Neuronal stem cell (in vitro differentiated cells): ENCODE results near the gene DNAH1.
A peak's percentile ranks its signal among the peaks of the same experiment; 100 is the strongest.

ENCODE experiments used
- DNase-seq: peaks from one replicate; pipeline ENCODE4 v3.0.0-alpha.2; 2013; ENCODE audit warnings: low spot score
- H2AFZ ChIP-seq: one replicate; pipeline ENCODE4 v1.6.1; 2013; ENCODE audit warnings: mild to moderate bottlenecking, low read length, inconsistent platforms
- H2AK5ac ChIP-seq: 2 replicates; pipeline ENCODE4 v1.6.1; 2013; ENCODE audit warnings: low read depth, mild to moderate bottlenecking, inconsistent platforms, low read length, moderate library complexity, mixed read lengths
- H2BK120ac ChIP-seq: 2 replicates; pipeline ENCODE4 v1.6.1; 2013; ENCODE audit warnings: low read depth, mild to moderate bottlenecking, inconsistent platforms, low read length, moderate library complexity, mixed read lengths
- H2BK12ac ChIP-seq: one replicate; pipeline ENCODE4 v1.6.1; 2013; ENCODE audit warnings: low read length, inconsistent platforms
- H2BK15ac ChIP-seq: 2 replicates; pipeline ENCODE4 v1.6.1; 2013; ENCODE audit warnings: mild to moderate bottlenecking, low read length, inconsistent platforms, mixed read lengths
- H2BK5ac ChIP-seq: one replicate; pipeline ENCODE4 v1.6.1; 2013; ENCODE audit warnings: inconsistent platforms, mild to moderate bottlenecking, low read length, moderate library complexity
- H3K14ac ChIP-seq: one replicate; pipeline ENCODE4 v1.6.1; 2013; ENCODE audit warnings: low read length, inconsistent platforms
- H3K18ac ChIP-seq: 2 replicates; pipeline ENCODE4 v1.6.1; 2013; ENCODE audit warnings: low read length, inconsistent platforms
- H3K23ac ChIP-seq: 2 replicates; pipeline ENCODE4 v1.6.1; 2013; ENCODE audit warnings: low read depth, mild to moderate bottlenecking, mixed read lengths, low read length, inconsistent platforms; ENCODE audit not compliant: poor library complexity
- H3K27ac ChIP-seq: replicated peaks from 3 replicates; pipeline ENCODE4 v1.5.1; 2013; ENCODE audit warnings: low read length, inconsistent platforms
- H3K27me3 ChIP-seq, 3 experiments: 2 replicates each; pipeline ENCODE4 v1.6.1; 2013; ENCODE audit warnings: low read length in 3 of 3, mild to moderate bottlenecking in 2 of 3, inconsistent platforms in 1 of 3, low read depth in 1 of 3, mixed read lengths in 1 of 3, moderate library complexity in 1 of 3; ENCODE audit not compliant: control insufficient read depth in 3 of 3, insufficient read depth in 3 of 3
- H3K36me3 ChIP-seq, 2 donors: replicated peaks in 1 of 2; 2 replicates each; pipeline ENCODE4 v1.6.1; 2013; ENCODE audit warnings: low read length in 2 of 2; ENCODE audit not compliant: control insufficient read depth in 2 of 2, insufficient read depth in 2 of 2
- H3K4ac ChIP-seq: 2 replicates; pipeline ENCODE4 v1.6.1; 2013; ENCODE audit warnings: inconsistent platforms, mild to moderate bottlenecking, low read length, moderate library complexity
- H3K4me1 ChIP-seq, 2 donors: 1 replicate in 1 of 2; 2 replicates in 1 of 2; pipeline ENCODE4 v1.6.1; 2013; ENCODE audit warnings: low read length in 2 of 2, low read depth in 1 of 2; ENCODE audit not compliant: control insufficient read depth in 2 of 2, insufficient read depth in 1 of 2
- H3K4me2 ChIP-seq: one replicate; pipeline ENCODE4 v1.6.1; 2013; ENCODE audit warnings: mild to moderate bottlenecking, low read length, inconsistent platforms; ENCODE audit not compliant: insufficient read depth, poor library complexity, severe bottlenecking
- H3K4me3 ChIP-seq, 2 donors: 2 replicates each; pipeline ENCODE4 v1.5.1; 2013; ENCODE audit warnings: low read length in 2 of 2, mild to moderate bottlenecking in 2 of 2, inconsistent platforms in 1 of 2, moderate library complexity in 1 of 2
- H3K79me1 ChIP-seq: one replicate; pipeline ENCODE4 v1.6.1; 2013; ENCODE audit warnings: low read depth, mild to moderate bottlenecking, inconsistent platforms, low read length, moderate library complexity
- H3K9ac ChIP-seq: one replicate; pipeline ENCODE4 v1.6.1; 2013; ENCODE audit warnings: mild to moderate bottlenecking, low read depth, low read length, inconsistent platforms; ENCODE audit not compliant: poor library complexity
- H3K9me3 ChIP-seq, 2 donors: replicated peaks in 1 of 2; 2 replicates each; pipeline versions ENCODE3 to v1.6.1; 2013; ENCODE audit warnings: low read length in 2 of 2, mild to moderate bottlenecking in 2 of 2, inconsistent platforms in 1 of 2, low read depth in 1 of 2, mixed read lengths in 1 of 2, moderate library complexity in 1 of 2; ENCODE audit not compliant: control insufficient read depth in 2 of 2, insufficient read depth in 1 of 2
- H4K8ac ChIP-seq: one replicate; pipeline ENCODE4 v1.6.1; 2013; ENCODE audit warnings: low read depth, mild to moderate bottlenecking, inconsistent platforms, low read length, moderate library complexity
- H4K91ac ChIP-seq: one replicate; pipeline ENCODE4 v1.6.1; 2013; ENCODE audit warnings: low read length, low read depth, mild to moderate bottlenecking, inconsistent platforms; ENCODE audit not compliant: poor library complexity
- WGBS, 2 donors: extraction: QIAGEN DNeasy Blood & Tissue Kit; methylation state at CpG; one replicate each; pipeline ENCODE4 v1.1.7; 2013; ENCODE audit warnings: missing lambda C conversion rate in 2 of 2, mixed read lengths in 1 of 2; ENCODE audit not compliant: insufficient read length in 2 of 2, insufficient replicate concordance in 1 of 2; ENCODE audit errors: extremely low coverage in 2 of 2; 5-methylcytosine and 5-hydroxymethylcytosine counted together

DNAH1 gene

GRCh38 chr3:52384019-52384761 is 68.1 kb downstream of the DNAH1 start:
- Histone ChIP-seq H2BK5ac (no peak overlapping the region), H3K4me3 (no peak overlapping the region), H3K23ac (peak overlapping the region; percentile 51), H3K9me3 (no peaks in the 10 kb centered on the region), H2BK120ac (no peak overlapping the region), H2AK5ac (peak overlapping the region; percentile 64), H3K4me2 (no peak overlapping the region), H3K9ac (no peak overlapping the region), H2BK12ac (no peak overlapping the region), H2BK15ac (peak overlapping the region; percentile 14), H4K8ac (peak overlapping the region; percentile 32), H3K36me3 (no peaks in the 10 kb centered on the region), H2AFZ (no peak overlapping the region), H3K79me1 (peaks cover 7% of the 10 kb centered on the region), H3K27me3 (no peaks in the 10 kb centered on the region), H3K4me1 (peaks cover 0 to 2% of the 10 kb centered on the region in 2 donors), H3K18ac (no peak overlapping the region), H3K27ac (no peak overlapping the region), H3K14ac (no peak overlapping the region), H4K91ac (no peak overlapping the region), H3K4ac (no peak overlapping the region)
- no CpG with 5 or more reads among the region's 9 CpGs for WGBS, 2 donors
- no peak for DNase-seq

GRCh38 chr3:52385157-52385556 is 69.0 kb downstream of the DNAH1 start:
- Histone ChIP-seq H3K79me1 (peaks cover 7% of the 10 kb centered on the region), H3K14ac (no peak overlapping the region), H2BK5ac (no peak overlapping the region), H3K23ac (peak overlapping the region; percentile 80), H2BK12ac (no peak overlapping the region), H2BK15ac (peak overlapping the region; percentile 14), H3K4me2 (no peak overlapping the region), H2BK120ac (no peak overlapping the region), H3K4me1 (peaks cover 0 to 2% of the 10 kb centered on the region in 2 donors), H3K4ac (no peak overlapping the region), H2AFZ (peak overlapping the region; percentile 61), H4K8ac (no peak overlapping the region), H3K9me3 (no peaks in the 10 kb centered on the region), H3K36me3 (no peaks in the 10 kb centered on the region), H3K18ac (peak overlapping the region; percentile 12), H3K27ac (no peak overlapping the region), H3K27me3 (no peaks in the 10 kb centered on the region), H2AK5ac (peak overlapping the region; percentile 64), H3K9ac (no peak overlapping the region), H3K4me3 (no peak overlapping the region), H4K91ac (no peak overlapping the region)
- no CpG with 5 or more reads among the region's 10 CpGs for WGBS, 2 donors
- peak; percentile 66 for DNase-seq

GRCh38 chr3:52387481-52387880 is 71.4 kb downstream of the DNAH1 start:
- Histone ChIP-seq H2BK120ac (no peak overlapping the region), H2BK5ac (no peak overlapping the region), H3K23ac (no peak overlapping the region), H3K4me3 (no peak overlapping the region), H2AK5ac (peak overlapping the region; percentile 52), H3K4me2 (no peak overlapping the region), H3K27ac (no peak overlapping the region), H2AFZ (no peak overlapping the region), H3K9me3 (no peaks in the 10 kb centered on the region), H3K14ac (peak overlapping the region; percentile 38), H3K4ac (no peak overlapping the region), H3K27me3 (no peaks in the 10 kb centered on the region), H3K9ac (no peak overlapping the region), H2BK15ac (no peak overlapping the region), H2BK12ac (peak overlapping the region; percentile 41), H4K91ac (no peak overlapping the region), H3K79me1 (peaks cover 7% of the 10 kb centered on the region), H3K18ac (no peak overlapping the region), H3K36me3 (no peaks in the 10 kb centered on the region), H4K8ac (no peak overlapping the region), H3K4me1 (peaks cover 0 to 4% of the 10 kb centered on the region in 2 donors)
- no peak for DNase-seq
- no CpG with 5 or more reads among the region's 2 CpGs for WGBS, 2 donors

GRCh38 chr3:52388348-52388821 is 72.3 kb downstream of the DNAH1 start:
- no peak overlapping the region for H3K27ac ChIP-seq
- H2AFZ ChIP-seq, result no peak overlapping the region
- peak overlapping the region; percentile 89 for H3K23ac ChIP-seq
- peak overlapping the region; percentile 72 for H4K91ac ChIP-seq
- H3K4me1 ChIP-seq, result peaks cover 0 to 4% of the 10 kb centered on the region in 2 donors
- H4K8ac ChIP-seq, result no peak overlapping the region
- H3K4me2 ChIP-seq, result no peak overlapping the region
- no peak overlapping the region for H2BK15ac ChIP-seq
- peak overlapping the region; percentile 53 for H2BK5ac ChIP-seq
- H3K14ac ChIP-seq, result peak overlapping the region; percentile 56
- H3K18ac ChIP-seq, result peak overlapping the region; percentile 80
- peaks cover 8% of the 10 kb centered on the region for H3K79me1 ChIP-seq
- H2BK12ac ChIP-seq, result peak overlapping the region; percentile 84
- no peak overlapping the region for H2BK120ac ChIP-seq
- peak overlapping the region; percentile 84 for H3K9ac ChIP-seq
- peak overlapping the region; percentile 81 for H2AK5ac ChIP-seq
- no peaks in the 10 kb centered on the region for H3K36me3 ChIP-seq
- no peaks in the 10 kb centered on the region for H3K27me3 ChIP-seq
- no peaks in the 10 kb centered on the region for H3K9me3 ChIP-seq
- H3K4me3 ChIP-seq, result no peak overlapping the region
- DNase-seq, result no peak
- WGBS, 2 donors, result no CpG with 5 or more reads among the region's 18 CpGs
- H3K4ac ChIP-seq, result peak overlapping the region; percentile 11
